Spleen (tissue), 11 donors: Measurements from ENCODE around the gene IL24. TPM values are rescaled to one million over a fixed set of nuclear protein-coding genes. Genes with fewer than 3 reads are reported as not detected.

Experiments used
- DNase-seq: peaks from one replicate; pipeline ENCODE4 v3.0.0-alpha.2; 2020
- H3K27ac ChIP-seq, 8 donors: fragments of 200-600 bp; sonication (generic) in 7 of 8; 1 replicate in 4 of 8; 2 replicates in 4 of 8; pipeline versions ENCODE4 v1.5.0 to v1.8.0; 2016 to 2021; ENCODE audit warnings: inconsistent platforms in 4 of 8, mild to moderate bottlenecking in 4 of 8, moderate library complexity in 1 of 8
- H3K27me3 ChIP-seq, 7 donors: fragments of 200-600 bp; sonication (generic) in 6 of 7; replicated peaks in 1 of 7; 1 replicate in 4 of 7; 2 replicates in 3 of 7; pipeline versions ENCODE4 v1.5.0 to v1.8.0; 2016 to 2021; ENCODE audit warnings: inconsistent platforms in 3 of 7, mild to moderate bottlenecking in 1 of 7
- H3K36me3 ChIP-seq, 6 donors: fragments of 200-600 bp; sonication (generic) in 5 of 6; 1 replicate in 4 of 6; 2 replicates in 2 of 6; pipeline versions ENCODE4 v1.5.0 to v1.8.0; 2016 to 2021; ENCODE audit warnings: inconsistent platforms in 2 of 6
- H3K4me1 ChIP-seq, 6 donors: fragments of 200-600 bp; sonication (generic) in 5 of 6; 1 replicate in 3 of 6; 2 replicates in 3 of 6; pipeline versions ENCODE4 v1.5.0 to v1.8.0; 2016 to 2021; ENCODE audit warnings: inconsistent platforms in 3 of 6
- H3K4me3 ChIP-seq, 8 donors: fragments of 200-600 bp; sonication (generic) in 7 of 8; 1 replicate in 4 of 8; 2 replicates in 4 of 8; pipeline versions ENCODE4 v1.5.0 to v1.8.0; 2016 to 2021; ENCODE audit warnings: inconsistent platforms in 4 of 8, mild to moderate bottlenecking in 4 of 8, moderate library complexity in 2 of 8
- H3K9me3 ChIP-seq, 8 donors: fragments of 200-600 bp; sonication (generic) in 7 of 8; 1 replicate in 4 of 8; 2 replicates in 4 of 8; pipeline versions ENCODE4 v1.5.0 to v1.8.0; 2016 to 2021; ENCODE audit warnings: inconsistent platforms in 4 of 8
- CTCF ChIP-seq, 11 experiments: fragments of 200-600 bp in 7 of 11; fragments of 450-650 bp in 4 of 11; sonication (generic) in 4 of 11; IDR thresholded peaks in 8 of 11; conservative IDR thresholded peaks in 3 of 11; 1 replicate in 7 of 11; 2 replicates in 4 of 11; pipeline versions ENCODE4 v1.4.0 to v1.8.0; 2016 to 2021; ENCODE audit warnings: antibody characterized with exemption in 11 of 11, inconsistent platforms in 4 of 11, mild to moderate bottlenecking in 1 of 11
- POLR2A ChIP-seq, 3 donors: fragments of 450-650 bp; IDR thresholded peaks; one replicate each; pipeline ENCODE4 v1.5.1; 2017; ENCODE audit warnings: antibody characterized with exemption in 3 of 3, mild to moderate bottlenecking in 1 of 3
- POLR2AphosphoS5 ChIP-seq, 3 donors: sonication (generic); formaldehyde crosslinking; IDR thresholded peaks; one replicate each; pipeline ENCODE4 v1.5.1; 2017; ENCODE audit warnings: antibody characterized with exemption in 3 of 3
- WGBS, 5 donors: extraction: QIAGEN DNeasy Blood & Tissue Kit in 3 of 5; methylation state at CpG; one replicate each; pipeline versions ENCODE4 v1.1.5 to v1.1.7; 2013 to 2018; 5-methylcytosine and 5-hydroxymethylcytosine counted together
- intact Hi-C: fragments of 100-400 bp; cut with DNase I; formaldehyde crosslinking; loops from one replicate; pipeline ENCODE4 v1.15.0; 2023; ENCODE audit warnings: low total_unique reads
- polyA plus RNA-seq, 3 donors: library from polyadenylated mRNA; stranded (reverse); fragments of 200-250 nt; gene quantifications; one replicate each; pipeline ENCODE4 v1.2.1, GENCODE V29; 2013
- total RNA-seq, 7 donors: library from RNA; depleted of rRNA in 3 of 7; stranded (reverse); fragments of >200 nt in 3 of 7; fragmentation: NEBNext Ultra II Directional in 4 of 7; extraction: Animal tissue kit (Norgen Biotek cat#: 25700) in 4 of 7; gene quantifications; one replicate each; pipeline versions ENCODE4 v1.1.0 to v1.2.1, GENCODE V29; 2016 to 2021
- donor health status: healthy with polysubstance abuse.
- donor health status: DM: no; HTN: no; CAD: no; lungs with moderate emphysema.
- donor health status: DM: no; HTN: no; CAD: no.
- donor health status: Bipolar disorder and iron deficiency.
- donor health status: healthy.
- donor health status: DM: no; HTN: no; CAD: no.
- donor health status: DM: yes; HTN: yes; CAD: no.

IL24 gene
- total and polyA plus RNA-seq, 10 donors, result 0.30 to 2.0 (median 1.2) TPM; not detected in 5

GRCh38 chr1:206932177-206932576 is 34.9 kb downstream of the IL24 start:
- no peaks in the 10 kb centered on the region for H3K9me3 ChIP-seq
- TF ChIP-seq POLR2AphosphoS5 (IDR thresholded peaks at IDR 0.05), result no peak
- no peak for TF ChIP-seq POLR2A (IDR thresholded peaks at IDR 0.05)
- no peak for TF ChIP-seq CTCF (IDR thresholded peaks at IDR 0.05 in 8 of 11, conservative IDR thresholded peaks at IDR 0.05 in 3 of 11)
- WGBS, 5 donors, result 69 to 87% (median 76%) methylated on average over 4 to 8 of the region's 8 CpGs
- H3K4me1 ChIP-seq, result peaks cover 13 to 73% (median 43%) of the 10 kb centered on the region in 6 donors
- H3K4me3 ChIP-seq, result no peak overlapping the region
- no peaks in the 10 kb centered on the region for H3K27me3 ChIP-seq
- no peaks in the 10 kb centered on the region for H3K36me3 ChIP-seq
- intact Hi-C loops, result no loop called here
- DNase-seq, result no peak
- H3K27ac ChIP-seq, result peak overlapping the region in 5 of 8 donors; percentile 3 to 97 (median 91)

GRCh38 chr1:206933333-206933945 is 36.2 kb downstream of the IL24 start:
- peak; percentile 92 for DNase-seq
- Histone ChIP-seq H3K27ac (peak overlapping the region in 3 of 8 donors; percentile 89 to 97 (median 95)), H3K9me3 (no peaks in the 10 kb centered on the region), H3K27me3 (no peaks in the 10 kb centered on the region), H3K36me3 (no peaks in the 10 kb centered on the region), H3K4me3 (no peak overlapping the region), H3K4me1 (peaks cover 13 to 60% (median 41%) of the 10 kb centered on the region in 6 donors)
- WGBS, 5 donors, result 49 to 56% (median 54%) methylated on average over 8 of the region's 8 CpGs
- intact Hi-C loops, result no loop called here
- TF ChIP-seq POLR2A (IDR thresholded peaks at IDR 0.05) (no peak), POLR2AphosphoS5 (IDR thresholded peaks at IDR 0.05) (peak in 2 of 3 donors; percentile 37 to 65), CTCF (IDR thresholded peaks at IDR 0.05 in 8 of 11, conservative IDR thresholded peaks at IDR 0.05 in 3 of 11) (peak; percentile 49 to 90 (median 74))

- Histone ChIP-seq H3K4me3 (no peak overlapping the region), H3K4me1 (peaks cover 10 to 39% (median 27%) of the 10 kb centered on the region in 6 donors), H3K9me3 (no peaks in the 10 kb centered on the region), H3K27me3 (no peaks in the 10 kb centered on the region), H3K36me3 (no peaks in the 10 kb centered on the region), H3K27ac (no peak overlapping the region)
- TF ChIP-seq POLR2A (IDR thresholded peaks at IDR 0.05) (no peak), CTCF (IDR thresholded peaks at IDR 0.05 in 8 of 11, conservative IDR thresholded peaks at IDR 0.05 in 3 of 11) (peak in 10 of 11 experiments; percentile 40 to 79 (median 61)), POLR2AphosphoS5 (IDR thresholded peaks at IDR 0.05) (peak in 1 of 3 donors; percentile 38)
- intact Hi-C loops, result no loop called here
- DNase-seq, result no peak
- WGBS, 5 donors, result 54 to 74% (median 67%) methylated on average over 12 to 19 of the region's 19 CpGs
Observed at GRCh38 chr1:206935491-206936067, 38.3 kb downstream of the IL24 start.

GRCh38 chr1:206937425-206937824 is 40.2 kb downstream of the IL24 start:
- Histone ChIP-seq H3K36me3 (no peaks in the 10 kb centered on the region), H3K4me1 (peaks cover 4 to 20% (median 10%) of the 10 kb centered on the region in 6 donors), H3K4me3 (no peak overlapping the region), H3K27me3 (no peaks in the 10 kb centered on the region), H3K9me3 (no peaks in the 10 kb centered on the region), H3K27ac (no peak overlapping the region)
- TF ChIP-seq CTCF (IDR thresholded peaks at IDR 0.05 in 8 of 11, conservative IDR thresholded peaks at IDR 0.05 in 3 of 11), result no peak
- TF ChIP-seq POLR2A (IDR thresholded peaks at IDR 0.05), result no peak
- TF ChIP-seq POLR2AphosphoS5 (IDR thresholded peaks at IDR 0.05), result no peak
- 84 to 92% (median 87%) methylated on average over 6 of the region's 6 CpGs for WGBS, 5 donors
- DNase-seq, result no peak
- intact Hi-C loops, result no loop called here
